ENCODE results near the gene TTYH3. TPM values are rescaled to one million over a fixed set of nuclear protein-coding genes. Genes with fewer than 3 reads are reported as not detected.

Gene TTYH3
- total and polyA plus RNA-seq, 2 of the 8 experiments (the other 6 are each of a cell fraction or from before 2014, with no cell fraction given) = 66.2 to 169 TPM

DNA sequence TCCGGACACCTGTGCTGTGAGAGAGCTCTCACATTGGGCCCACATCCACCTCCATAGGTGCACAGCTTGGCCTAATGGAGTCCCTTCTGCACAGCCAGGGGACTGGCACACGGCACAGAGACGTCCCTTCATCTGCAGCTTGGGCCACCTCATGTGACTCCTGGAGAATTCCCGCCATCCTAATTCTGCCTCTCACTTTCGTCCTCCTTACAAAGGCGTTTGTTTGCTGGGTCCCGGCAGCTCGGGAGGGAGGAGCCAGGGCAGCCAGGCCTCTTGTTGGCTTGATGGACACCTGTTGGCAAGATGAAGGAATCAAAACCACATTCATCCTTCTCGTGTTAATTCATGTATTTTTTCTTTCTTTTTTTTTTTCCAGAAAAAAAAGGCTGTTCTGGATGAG lies 30.7 kb upstream of the TTYH3 start:
- POLR2A ChIA-PET (ENCODE audit: partially characterized antibody) = interaction anchor here (1.4 kb wide), 1 partner anchor 21 kb away, joined by 3 read pairs; no protein-coding TSS in a partner anchor
- no peak overlapping the region for H2BK120ac ChIP-seq (replicated peaks; ENCODE audit: low read depth, low read length)
- H3K79me2 ChIP-seq (ENCODE audit: control insufficient read depth in 1 of 2, insufficient read depth in 2 of 2, low read length in 2 of 2) = no peaks in the 10 kb centered on the region
- H2BK20ac ChIP-seq (ENCODE audit: low read length) = no peak overlapping the region
- WGBS, 2 experiments (ENCODE audit: extremely low coverage in 1 of 2, insufficient coverage in 1 of 2, insufficient read length in 1 of 2, insufficient replicate concordance in 2 of 2, low coverage in 1 of 2, low lambda C conversion rate in 2 of 2, missing lambda C conversion rate in 1 of 2) = 73% methylated on average over 9 of the region's 9 CpGs; no CpG with 5 or more reads in 1 of the 2 experiments
- H3K4me1 ChIP-seq (replicated peaks in 1 of 4; ENCODE audit: control insufficient read depth in 3 of 4, insufficient read depth in 4 of 4, low read length in 3 of 4) = peaks cover 0 to 3% (median 1%) of the 10 kb centered on the region in 4 experiments; a peak in 2 of 7 replicates
- H4K5ac ChIP-seq (ENCODE audit: insufficient read length, low read depth, low read length) = no peak overlapping the region
- no peak overlapping the region for H3K4ac ChIP-seq (replicated peaks; ENCODE audit: insufficient read length, low read depth, low read length)
- H4K91ac ChIP-seq (replicated peaks; ENCODE audit: insufficient read length, low read length) = no peak overlapping the region
- H3K23ac ChIP-seq (ENCODE audit: insufficient read length) = no peak overlapping the region
- CTCF ChIA-PET (ENCODE audit: partially characterized antibody) = interaction anchor here (0.6 to 1.4 kb wide), 7 partner anchors 9 to 92 kb away, joined by 3 to 5 read pairs (median 4); no protein-coding TSS in a partner anchor
- H3K56ac ChIP-seq (replicated peaks; ENCODE audit: insufficient read length, low read depth, low read length) = no peak overlapping the region
- H3K27me3 ChIP-seq (replicated peaks in 1 of 4; ENCODE audit: control insufficient read depth in 3 of 4, extremely low read depth in 1 of 4, insufficient read depth in 3 of 4, low read length in 3 of 4) = no peaks in the 10 kb centered on the region
- no peak overlapping the region for H2AK5ac ChIP-seq (ENCODE audit: low read depth, low read length)
- no peak overlapping the region for H3K4me2 ChIP-seq (ENCODE audit: insufficient read depth in 1 of 2, low read depth in 2 of 2, low read length in 2 of 2)
- H3K27ac ChIP-seq (ENCODE audit: low read depth, low read length) = no peak overlapping the region
- H2BK5ac ChIP-seq (ENCODE audit: low read depth, low read length) = no peak overlapping the region
- H2AFZ ChIP-seq (ENCODE audit: low read length) = no peak overlapping the region; the same call in 1 of the 2 replicates
- FAIRE-seq = peak; percentile 80
- H3K36me3 ChIP-seq (ENCODE audit: control insufficient read depth in 2 of 4, insufficient read depth in 4 of 4, low read length in 3 of 4) = peaks cover 0 to 2% (median 0%) of the 10 kb centered on the region in 4 experiments; a peak in 1 of 8 replicates
- no peaks in the 10 kb centered on the region for H3K9me3 ChIP-seq (ENCODE audit: insufficient read depth in 2 of 2, low read depth in 1 of 2, low read length in 1 of 2)
- no peaks in the 10 kb centered on the region for H3K23me2 ChIP-seq (ENCODE audit: low read depth, low read length)
- no peak overlapping the region for H3K18ac ChIP-seq (ENCODE audit: extremely low read depth, low read length)
- no peaks in the 10 kb centered on the region for H3K79me1 ChIP-seq (ENCODE audit: low read depth, low read length)
- no peak overlapping the region for H2BK12ac ChIP-seq (ENCODE audit: low read depth, low read length)
- peak in 1 of 2 experiments; percentile 45 for DNase-seq (ENCODE audit: low read depth in 1 of 2, low spot score in 2 of 2)
- no peak overlapping the region for H3K9ac ChIP-seq (replicated peaks in 1 of 4; ENCODE audit: extremely low read depth in 1 of 4, low read depth in 3 of 4, low read length in 3 of 4)
- no peaks in the 10 kb centered on the region for H4K20me1 ChIP-seq (replicated peaks in 1 of 2; ENCODE audit: control insufficient read depth in 1 of 2, insufficient read depth in 2 of 2, low read length in 2 of 2)
- H4K8ac ChIP-seq (ENCODE audit: extremely low read depth, insufficient read depth, low read length) = no peak overlapping the region
- H2BK15ac ChIP-seq (ENCODE audit: low read length) = no peak overlapping the region
- H3K4me3 ChIP-seq (ENCODE audit: extremely low read depth in 1 of 4, insufficient read depth in 2 of 4, low read depth in 3 of 4, low read length in 4 of 4) = no peak overlapping the region
- no peak overlapping the region for H3K14ac ChIP-seq (ENCODE audit: insufficient read length)
- TF ChIP-seq RNF2 (IDR thresholded peaks at IDR 0.05; ENCODE audit: borderline replicate concordance, low read depth, low read length, missing control alignments, poor library complexity, severe bottlenecking) (no peak), KDM5A (IDR thresholded peaks at IDR 0.05; ENCODE audit: low read length) (no peak), FOSL1 (IDR thresholded peaks at IDR 0.05; ENCODE audit: insufficient read depth, low read depth, low read length) (no peak), CREB1 (IDR thresholded peaks at IDR 0.05) (no peak), POLR2A (IDR thresholded peaks at IDR 0.05; ENCODE audit: control extremely low read depth in 1 of 2, low read depth in 2 of 2, low read length in 2 of 2) (no peak), CEBPB (IDR thresholded peaks at IDR 0.05; ENCODE audit: low read depth, low read length) (no peak), CHD1 (IDR thresholded peaks at IDR 0.05; ENCODE audit: low read depth, low read length) (no peak), BACH1 (IDR thresholded peaks at IDR 0.05; ENCODE audit: low read length) (no peak), RAD21 (IDR thresholded peaks at IDR 0.05 in 1 of 2, conservative IDR thresholded peaks at IDR 0.05 in 1 of 2; ENCODE audit: low read depth in 2 of 2, low read length in 2 of 2) (peak in 1 of 2 experiments; percentile 25; a peak in 1 of 4 replicates), CHD2 (IDR thresholded peaks at IDR 0.05; ENCODE audit: low read length) (no peak), CBX5 (IDR thresholded peaks at IDR 0.05; ENCODE audit: low read depth, low read length) (no peak)
- TF ChIP-seq, protein P1, sequence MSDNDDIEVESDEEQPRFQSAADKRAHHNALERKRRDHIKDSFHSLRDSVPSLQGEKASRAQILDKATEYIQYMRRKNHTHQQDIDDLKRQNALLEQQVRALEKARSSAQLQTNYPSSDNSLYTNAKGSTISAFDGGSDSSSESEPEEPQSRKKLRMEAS (IDR thresholded peaks at IDR 0.05) = peak; percentile 66
- TF ChIP-seq, protein P2, sequence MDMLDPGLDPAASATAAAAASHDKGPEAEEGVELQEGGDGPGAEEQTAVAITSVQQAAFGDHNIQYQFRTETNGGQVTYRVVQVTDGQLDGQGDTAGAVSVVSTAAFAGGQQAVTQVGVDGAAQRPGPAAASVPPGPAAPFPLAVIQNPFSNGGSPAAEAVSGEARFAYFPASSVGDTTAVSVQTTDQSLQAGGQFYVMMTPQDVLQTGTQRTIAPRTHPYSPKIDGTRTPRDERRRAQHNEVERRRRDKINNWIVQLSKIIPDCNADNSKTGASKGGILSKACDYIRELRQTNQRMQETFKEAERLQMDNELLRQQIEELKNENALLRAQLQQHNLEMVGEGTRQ (IDR thresholded peaks at IDR 0.05; ENCODE audit: low read length) = 0 out of 2 replicates have a peak, but pooled peaks have one; percentile 39

Data from H1 (cell line).